HepG2 (cell line): Measurements from ENCODE around the gene OR2V2. TPM values are rescaled to one million over a fixed set of nuclear protein-coding genes. Genes with fewer than 3 reads are reported as not detected.

ENCODE experiments used
- ARNT ChIP-seq: fragments of 450-650 bp; IDR thresholded peaks from 2 replicates; pipeline ENCODE4 v1.6.1; 2017
- FOXJ3 ChIP-seq: sonication (generic); formaldehyde crosslinking; IDR thresholded peaks from 2 replicates; pipeline ENCODE4 v1.4.0; 2020; ENCODE audit warnings: missing genetic modification reagents, mild to moderate bottlenecking, borderline replicate concordance
- HNRNPUL1 ChIP-seq: fragments of 200-400 bp; formaldehyde crosslinking; IDR thresholded peaks from 2 replicates; pipeline ENCODE4 v1.6.1; 2017; ENCODE audit warnings: low read depth, mild to moderate bottlenecking, low read length, moderate library complexity
- KMT2A ChIP-seq: sonication (generic); formaldehyde crosslinking; IDR thresholded peaks from 2 replicates; pipeline ENCODE4 v1.4.0; 2020; ENCODE audit warnings: missing genetic modification reagents
- MEIS1 ChIP-seq: sonication (generic); formaldehyde crosslinking; IDR thresholded peaks from 2 replicates; pipeline ENCODE4 v1.9.0; 2021; ENCODE audit warnings: mild to moderate bottlenecking, missing genetic modification reagents, moderate library complexity, borderline replicate concordance
- PRMT3 ChIP-seq: sonication (generic); formaldehyde crosslinking; IDR thresholded peaks from 2 replicates; pipeline ENCODE4 v1.8.1; 2022; ENCODE audit warnings: low read depth, mild to moderate bottlenecking, moderate library complexity, missing genetic modification reagents, borderline replicate concordance
- SOX13 ChIP-seq, 3 experiments: fragments of 450-650 bp in 1 of 3; sonication (generic) in 1 of 3; formaldehyde crosslinking in 1 of 3; IDR thresholded peaks in 2 of 3; conservative IDR thresholded peaks in 1 of 3; 2 replicates each; pipeline versions ENCODE4 v1.5.0 to v1.6.1; 2016 to 2020; ENCODE audit warnings: antibody characterized with exemption in 1 of 3, mild to moderate bottlenecking in 1 of 3, missing compliant biosample characterization in 1 of 3, missing genetic modification reagents in 1 of 3, moderate library complexity in 1 of 3
- SRSF1 ChIP-seq: fragments of 200-400 bp; formaldehyde crosslinking; optimal IDR thresholded peaks from 2 replicates; pipeline ENCODE3; 2017; ENCODE audit warnings: mild to moderate bottlenecking, low read depth, low read length, moderate library complexity
- WIZ ChIP-seq: sonication (generic); formaldehyde crosslinking; IDR thresholded peaks from 2 replicates; pipeline ENCODE4 v1.5.1; 2020; ENCODE audit warnings: mild to moderate bottlenecking, missing genetic modification reagents
- ZBTB3 ChIP-seq: sonication (generic); formaldehyde crosslinking; IDR thresholded peaks from 2 replicates; pipeline ENCODE4 v1.4.0; 2020; ENCODE audit warnings: low read depth, mild to moderate bottlenecking, moderate library complexity, missing genetic modification reagents, borderline replicate concordance
- ZBTB8A ChIP-seq: sonication (generic); formaldehyde crosslinking; IDR thresholded peaks from 2 replicates; pipeline ENCODE4 v1.4.0; 2020; ENCODE audit warnings: mild to moderate bottlenecking, low read depth, missing genetic modification reagents, borderline replicate concordance
- ZFP41 ChIP-seq: sonication (generic); formaldehyde crosslinking; IDR thresholded peaks from 2 replicates; pipeline ENCODE4 v1.4.0; 2020; ENCODE audit warnings: mild to moderate bottlenecking, missing genetic modification reagents, borderline replicate concordance
- ZFP62 ChIP-seq: sonication (generic); formaldehyde crosslinking; IDR thresholded peaks from 2 replicates; pipeline ENCODE4 v1.4.0; 2020; ENCODE audit warnings: missing genetic modification reagents
- ZNF232 ChIP-seq: sonication (generic); formaldehyde crosslinking; IDR thresholded peaks from 2 replicates; pipeline ENCODE4 v1.4.0; 2020; ENCODE audit warnings: missing genetic modification reagents, borderline replicate concordance
- ZNF569 ChIP-seq: sonication (generic); formaldehyde crosslinking; IDR thresholded peaks from 2 replicates; pipeline ENCODE4 v1.5.0; 2020; ENCODE audit warnings: mild to moderate bottlenecking, missing genetic modification reagents, moderate library complexity, borderline replicate concordance
- ZNF678 ChIP-seq: sonication (generic); formaldehyde crosslinking; IDR thresholded peaks from 2 replicates; pipeline ENCODE4 v1.4.0; 2020; ENCODE audit warnings: mild to moderate bottlenecking, missing genetic modification reagents
- ZNF839 ChIP-seq: sonication (generic); formaldehyde crosslinking; IDR thresholded peaks from 2 replicates; pipeline ENCODE4 v1.4.0; 2020; ENCODE audit warnings: missing genetic modification reagents, mild to moderate bottlenecking, borderline replicate concordance
- polyA plus RNA-seq, 8 experiments: library from polyadenylated mRNA; depleted of rRNA in 3 of 8; stranded (reverse) in 7 of 8; unstranded in 1 of 8; fragments of >200 nt; fragmentation: Illumina TruSeq in 4 of 8; extraction: Trizol in 4 of 8; gene quantifications; 2 replicates each; pipeline versions ENCODE4 v1.2.1 to v1.2.3, GENCODE V29; 2011 to 2016; ENCODE audit warnings: low read depth in 4 of 8, missing spikeins in 1 of 8, mixed read lengths in 1 of 8; ENCODE audit not compliant: insufficient read depth in 1 of 8
- total RNA-seq, 5 experiments: library from RNA; depleted of rRNA; stranded (reverse); fragments of >200 nt; fragmentation: Illumina TruSeq; extraction: Trizol; gene quantifications; 2 replicates each; pipeline ENCODE4 v1.2.3, GENCODE V29; 2016; ENCODE audit warnings: low read depth in 1 of 5
- TF ChIP-seq, protein P1 (sequence below): sonication (generic); formaldehyde crosslinking; IDR thresholded peaks from 2 replicates; pipeline ENCODE4 v1.8.0; 2022; ENCODE audit warnings: mild to moderate bottlenecking, missing genetic modification reagents
- TF ChIP-seq, protein P2 (sequence below): sonication (generic); formaldehyde crosslinking; IDR thresholded peaks from 2 replicates; pipeline ENCODE4 v1.5.1; 2020; ENCODE audit warnings: missing genetic modification reagents, mild to moderate bottlenecking, borderline replicate concordance
- TF ChIP-seq, protein P3 (sequence below): IDR thresholded peaks from 2 replicates; pipeline ENCODE4 v1.6.1; 2016
- TF ChIP-seq, protein P4 (sequence below), 2 experiments: sonication (generic) in 1 of 2; formaldehyde crosslinking in 1 of 2; IDR thresholded peaks; 2 replicates each; pipeline versions ENCODE4 v1.5.1 to v1.6.1; 2011 to 2020; ENCODE audit warnings: borderline replicate concordance in 1 of 2, low read depth in 1 of 2, low read length in 1 of 2, mild to moderate bottlenecking in 1 of 2, missing genetic modification reagents in 1 of 2, moderate library complexity in 1 of 2

Gene OR2V2
- total and polyA plus RNA-seq, 2 of the 13 experiments (the other 11 are each of a cell fraction or from before 2014, with no cell fraction given) = not detected

DNA sequence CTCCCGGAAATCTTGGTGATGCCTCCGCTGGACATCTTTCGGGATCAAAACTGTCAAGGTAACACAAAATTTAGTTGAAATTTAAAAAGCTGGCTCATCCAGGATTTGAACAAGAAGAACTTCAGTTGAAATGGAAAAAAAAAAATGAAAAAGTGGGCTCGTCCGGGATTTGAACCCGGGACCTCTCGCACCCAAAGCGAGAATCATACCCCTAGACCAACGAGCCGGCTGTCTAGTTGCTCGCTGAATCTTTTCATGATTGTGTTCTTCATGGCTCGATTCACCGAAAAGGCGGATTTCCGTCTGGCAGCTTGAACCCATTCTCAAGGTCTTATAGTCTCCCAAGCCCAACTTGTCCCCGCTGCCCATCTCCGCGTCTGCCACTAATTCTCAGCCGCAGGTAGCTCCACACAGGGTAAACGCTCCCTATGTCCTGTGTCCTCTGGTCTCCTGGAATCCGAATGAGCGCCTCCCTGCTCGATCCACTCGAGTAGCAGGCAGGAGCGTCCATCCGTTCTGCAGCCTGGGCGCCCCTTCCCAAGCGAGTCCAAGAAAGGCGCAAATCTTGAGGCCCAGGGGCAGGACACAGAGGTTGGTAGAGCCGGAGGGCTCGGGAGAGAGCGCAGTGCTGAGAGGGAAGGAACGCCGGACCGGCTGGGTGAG is 41.4 kb downstream of the OR2V2 start (continued):
- TF ChIP-seq ZNF569 (no peak), ZBTB3 (CRISPR knock-in tag) (0 out of 2 replicates have a peak, but pooled peaks have one; percentile 51), ZFP41 (CRISPR knock-in tag) (no peak), MEIS1 (CRISPR knock-in tag) (no peak), ZNF232 (0 out of 2 replicates have a peak, but pooled peaks have one; percentile 17), ARNT (no peak), PRMT3 (CRISPR knock-in tag) (no peak), ZFP62 (CRISPR knock-in tag) (no peak), SRSF1 (peak; percentile 42), ZNF839 (CRISPR knock-in tag) (no peak), SOX13 (IDR thresholded peaks at IDR 0.05) (no peak), SOX13 (CRISPR knock-in tag; conservative IDR thresholded peaks at IDR 0.05 in 1 of 2, IDR thresholded peaks at IDR 0.05 in 1 of 2) (no peak), HNRNPUL1 (no peak), FOXJ3 (no peak), KMT2A (CRISPR knock-in tag) (no peak), ZBTB8A (CRISPR knock-in tag) (no peak), ZNF678 (CRISPR knock-in tag) (no peak), WIZ (CRISPR knock-in tag) (no peak)
- TF ChIP-seq, protein P1, sequence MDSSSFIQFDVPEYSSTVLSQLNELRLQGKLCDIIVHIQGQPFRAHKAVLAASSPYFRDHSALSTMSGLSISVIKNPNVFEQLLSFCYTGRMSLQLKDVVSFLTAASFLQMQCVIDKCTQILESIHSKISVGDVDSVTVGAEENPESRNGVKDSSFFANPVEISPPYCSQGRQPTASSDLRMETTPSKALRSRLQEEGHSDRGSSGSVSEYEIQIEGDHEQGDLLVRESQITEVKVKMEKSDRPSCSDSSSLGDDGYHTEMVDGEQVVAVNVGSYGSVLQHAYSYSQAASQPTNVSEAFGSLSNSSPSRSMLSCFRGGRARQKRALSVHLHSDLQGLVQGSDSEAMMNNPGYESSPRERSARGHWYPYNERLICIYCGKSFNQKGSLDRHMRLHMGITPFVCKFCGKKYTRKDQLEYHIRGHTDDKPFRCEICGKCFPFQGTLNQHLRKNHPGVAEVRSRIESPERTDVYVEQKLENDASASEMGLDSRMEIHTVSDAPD = no peak
- TF ChIP-seq, protein P2, sequence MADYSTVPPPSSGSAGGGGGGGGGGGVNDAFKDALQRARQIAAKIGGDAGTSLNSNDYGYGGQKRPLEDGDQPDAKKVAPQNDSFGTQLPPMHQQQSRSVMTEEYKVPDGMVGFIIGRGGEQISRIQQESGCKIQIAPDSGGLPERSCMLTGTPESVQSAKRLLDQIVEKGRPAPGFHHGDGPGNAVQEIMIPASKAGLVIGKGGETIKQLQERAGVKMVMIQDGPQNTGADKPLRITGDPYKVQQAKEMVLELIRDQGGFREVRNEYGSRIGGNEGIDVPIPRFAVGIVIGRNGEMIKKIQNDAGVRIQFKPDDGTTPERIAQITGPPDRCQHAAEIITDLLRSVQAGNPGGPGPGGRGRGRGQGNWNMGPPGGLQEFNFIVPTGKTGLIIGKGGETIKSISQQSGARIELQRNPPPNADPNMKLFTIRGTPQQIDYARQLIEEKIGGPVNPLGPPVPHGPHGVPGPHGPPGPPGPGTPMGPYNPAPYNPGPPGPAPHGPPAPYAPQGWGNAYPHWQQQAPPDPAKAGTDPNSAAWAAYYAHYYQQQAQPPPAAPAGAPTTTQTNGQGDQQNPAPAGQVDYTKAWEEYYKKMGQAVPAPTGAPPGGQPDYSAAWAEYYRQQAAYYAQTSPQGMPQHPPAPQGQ (CRISPR knock-in tag) = no peak
- TF ChIP-seq, protein P3, sequence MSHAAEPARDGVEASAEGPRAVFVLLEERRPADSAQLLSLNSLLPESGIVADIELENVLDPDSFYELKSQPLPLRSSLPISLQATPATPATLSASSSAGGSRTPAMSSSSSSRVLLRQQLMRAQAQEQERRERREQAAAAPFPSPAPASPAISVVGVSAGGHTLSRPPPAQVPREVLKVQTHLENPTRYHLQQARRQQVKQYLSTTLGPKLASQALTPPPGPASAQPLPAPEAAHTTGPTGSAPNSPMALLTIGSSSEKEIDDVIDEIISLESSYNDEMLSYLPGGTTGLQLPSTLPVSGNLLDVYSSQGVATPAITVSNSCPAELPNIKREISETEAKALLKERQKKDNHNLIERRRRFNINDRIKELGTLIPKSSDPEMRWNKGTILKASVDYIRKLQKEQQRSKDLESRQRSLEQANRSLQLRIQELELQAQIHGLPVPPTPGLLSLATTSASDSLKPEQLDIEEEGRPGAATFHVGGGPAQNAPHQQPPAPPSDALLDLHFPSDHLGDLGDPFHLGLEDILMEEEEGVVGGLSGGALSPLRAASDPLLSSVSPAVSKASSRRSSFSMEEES (CRISPR knock-in tag) = no peak
- TF ChIP-seq, protein P4, sequence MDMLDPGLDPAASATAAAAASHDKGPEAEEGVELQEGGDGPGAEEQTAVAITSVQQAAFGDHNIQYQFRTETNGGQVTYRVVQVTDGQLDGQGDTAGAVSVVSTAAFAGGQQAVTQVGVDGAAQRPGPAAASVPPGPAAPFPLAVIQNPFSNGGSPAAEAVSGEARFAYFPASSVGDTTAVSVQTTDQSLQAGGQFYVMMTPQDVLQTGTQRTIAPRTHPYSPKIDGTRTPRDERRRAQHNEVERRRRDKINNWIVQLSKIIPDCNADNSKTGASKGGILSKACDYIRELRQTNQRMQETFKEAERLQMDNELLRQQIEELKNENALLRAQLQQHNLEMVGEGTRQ (IDR thresholded peaks at IDR 0.05; ENCODE audit: low read depth, low read length) = no peak
- TF ChIP-seq, protein P4 (CRISPR knock-in tag; IDR thresholded peaks at IDR 0.05; ENCODE audit: borderline replicate concordance) = no peak
